Prostate gland (tissue), 2 donors: ENCODE measurements around the gene ITGA3. TPM values are rescaled to one million over a fixed set of nuclear protein-coding genes. Genes with fewer than 3 reads are reported as not detected.

Experiments
- DNase-seq: peaks from one replicate; pipeline ENCODE4 v3.0.0-alpha.2; 2019; ENCODE audit warnings: low spot score
- H3K27ac ChIP-seq, 2 donors: fragments of 200-600 bp; sonication (generic); 2 replicates each; pipeline ENCODE4 v1.5.1; 2017 to 2019
- H3K27me3 ChIP-seq: fragments of 200-600 bp; sonication (generic); replicated peaks from 2 replicates; pipeline ENCODE4 v1.5.1; 2019; ENCODE audit not compliant: insufficient read depth
- H3K36me3 ChIP-seq, 2 donors: fragments of 200-600 bp; sonication (generic); 1 replicate in 1 of 2; 2 replicates in 1 of 2; pipeline versions ENCODE4 v1.5.1 to v1.8.1; 2017 to 2019
- H3K4me1 ChIP-seq: fragments of 200-600 bp; sonication (generic); replicated peaks from 2 replicates; pipeline ENCODE4 v1.5.1; 2019
- H3K4me3 ChIP-seq, 2 donors: fragments of 200-600 bp; sonication (generic); 2 replicates each; pipeline ENCODE4 v1.5.1; 2017 to 2019
- H3K9me3 ChIP-seq: fragments of 200-600 bp; sonication (generic); 2 replicates; pipeline ENCODE4 v1.5.1; 2017
- POLR2A ChIP-seq: fragments of 450-650 bp; IDR thresholded peaks from one replicate; pipeline ENCODE4 v1.6.1; 2016; ENCODE audit warnings: antibody characterized with exemption, mild to moderate bottlenecking
- POLR2AphosphoS5 ChIP-seq: sonication (generic); formaldehyde crosslinking; IDR thresholded peaks from one replicate; pipeline ENCODE4 v1.6.1; 2017; ENCODE audit warnings: antibody characterized with exemption
- WGBS: methylation state at CpG from one replicate; pipeline ENCODE4 v1.1.5; 2018; 5-methylcytosine and 5-hydroxymethylcytosine counted together
- intact Hi-C: fragments of 100-400 bp; cut with DNase I; formaldehyde crosslinking; loops from one replicate; pipeline ENCODE4 v1.14.2; 2022
- total RNA-seq, 2 donors: library from RNA; depleted of rRNA; stranded (reverse); fragments of >200 nt; gene quantifications; one replicate each; pipeline ENCODE4 v1.1.0, GENCODE V29; 2016
- TF ChIP-seq, protein P1 (sequence below), 4 experiments: fragments of 200-600 bp in 2 of 4; fragments of 450-650 bp in 2 of 4; sonication (generic) in 2 of 4; IDR thresholded peaks; 1 replicate in 3 of 4; 2 replicates in 1 of 4; pipeline ENCODE4 v1.5.1; 2016 to 2019; ENCODE audit warnings: antibody characterized with exemption in 4 of 4, mild to moderate bottlenecking in 2 of 4, moderate library complexity in 2 of 4

The ITGA3 gene
- total RNA-seq, 2 donors from 2014 or later = 67.0 to 71.3 TPM

DNA sequence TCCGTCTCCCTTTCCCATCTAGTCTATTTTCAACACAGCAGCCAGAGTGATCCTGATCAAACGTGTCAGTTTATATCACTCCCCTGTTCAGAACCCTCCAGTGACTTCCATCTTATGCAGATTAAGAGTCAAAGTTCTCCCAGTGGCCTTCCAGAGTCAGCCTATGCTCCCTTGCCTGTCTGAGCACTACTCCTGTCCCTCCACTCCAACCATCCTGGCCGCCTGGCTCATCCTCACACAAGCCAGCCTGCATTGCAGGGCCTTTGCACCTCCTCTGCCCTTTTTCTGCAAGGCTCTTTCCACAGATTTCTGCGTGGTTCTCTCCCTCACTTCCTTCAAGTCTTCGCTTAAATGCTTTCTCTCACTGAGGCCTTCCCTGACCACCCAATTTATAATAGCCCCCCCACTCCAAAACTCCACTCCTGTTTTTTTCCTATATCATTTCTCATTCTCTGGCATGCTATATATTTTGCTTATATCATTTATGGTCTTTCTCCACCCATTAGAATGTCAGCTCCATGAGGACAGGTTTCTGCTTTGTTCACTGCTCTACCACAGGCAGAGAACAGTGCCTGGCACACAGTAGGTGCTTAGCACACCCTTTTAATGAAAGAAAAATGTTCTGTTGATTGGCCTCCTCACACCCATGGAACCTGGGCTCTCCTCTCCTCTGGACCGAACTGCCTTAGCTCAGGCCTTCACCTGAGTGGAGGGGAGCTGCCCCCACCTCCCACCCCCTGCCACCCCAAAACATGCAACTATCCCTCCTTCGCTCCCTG, 64.8 kb downstream of the ITGA3 start:
- H3K27me3 ChIP-seq = no peaks in the 10 kb centered on the region
- H3K36me3 ChIP-seq = no peaks in the 10 kb centered on the region
- TF ChIP-seq POLR2A = no peak
- TF ChIP-seq, protein P1, sequence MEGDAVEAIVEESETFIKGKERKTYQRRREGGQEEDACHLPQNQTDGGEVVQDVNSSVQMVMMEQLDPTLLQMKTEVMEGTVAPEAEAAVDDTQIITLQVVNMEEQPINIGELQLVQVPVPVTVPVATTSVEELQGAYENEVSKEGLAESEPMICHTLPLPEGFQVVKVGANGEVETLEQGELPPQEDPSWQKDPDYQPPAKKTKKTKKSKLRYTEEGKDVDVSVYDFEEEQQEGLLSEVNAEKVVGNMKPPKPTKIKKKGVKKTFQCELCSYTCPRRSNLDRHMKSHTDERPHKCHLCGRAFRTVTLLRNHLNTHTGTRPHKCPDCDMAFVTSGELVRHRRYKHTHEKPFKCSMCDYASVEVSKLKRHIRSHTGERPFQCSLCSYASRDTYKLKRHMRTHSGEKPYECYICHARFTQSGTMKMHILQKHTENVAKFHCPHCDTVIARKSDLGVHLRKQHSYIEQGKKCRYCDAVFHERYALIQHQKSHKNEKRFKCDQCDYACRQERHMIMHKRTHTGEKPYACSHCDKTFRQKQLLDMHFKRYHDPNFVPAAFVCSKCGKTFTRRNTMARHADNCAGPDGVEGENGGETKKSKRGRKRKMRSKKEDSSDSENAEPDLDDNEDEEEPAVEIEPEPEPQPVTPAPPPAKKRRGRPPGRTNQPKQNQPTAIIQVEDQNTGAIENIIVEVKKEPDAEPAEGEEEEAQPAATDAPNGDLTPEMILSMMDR (IDR thresholded peaks at IDR 0.05) = no peak
- no peak for TF ChIP-seq POLR2AphosphoS5
- no peak overlapping the region for H3K27ac ChIP-seq
- H3K4me1 ChIP-seq = no peaks in the 10 kb centered on the region
- no peak overlapping the region for H3K4me3 ChIP-seq
- 89% methylated on average over 7 of the region's 7 CpGs for WGBS
- DNase-seq = no peak
- no peaks in the 10 kb centered on the region for H3K9me3 ChIP-seq
- intact Hi-C loops = no loop called here

DNA sequence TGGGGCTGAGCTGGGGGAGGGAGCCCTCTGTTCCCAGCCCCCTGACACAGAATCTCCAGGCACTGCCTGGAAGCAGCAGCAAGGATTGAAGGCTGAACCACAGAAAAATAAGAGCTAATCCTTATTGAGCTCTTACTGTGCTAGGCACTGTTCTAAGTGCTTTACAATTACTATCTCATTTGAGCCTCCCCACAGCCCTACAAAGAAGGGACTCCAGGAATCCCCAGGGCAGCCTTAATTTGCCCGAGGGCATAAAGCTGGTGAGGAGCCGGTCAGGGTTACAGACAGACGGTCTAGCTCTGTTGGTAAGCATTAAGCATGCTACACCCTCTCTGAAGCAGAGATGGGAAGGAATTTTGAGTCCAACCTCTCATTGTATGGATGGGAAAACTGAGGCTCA, 67.0 kb downstream of the ITGA3 start:
- Histone ChIP-seq H3K9me3 (no peaks in the 10 kb centered on the region), H3K4me1 (no peaks in the 10 kb centered on the region), H3K27ac (no peak overlapping the region), H3K36me3 (no peaks in the 10 kb centered on the region), H3K4me3 (no peak overlapping the region), H3K27me3 (no peaks in the 10 kb centered on the region)
- intact Hi-C loops = no loop called here
- WGBS = 83% methylated on average over 3 of the region's 3 CpGs
- DNase-seq = no peak
- TF ChIP-seq, protein P1 (IDR thresholded peaks at IDR 0.05) = no peak
- no peak for TF ChIP-seq POLR2A

- TF ChIP-seq, protein P1 (IDR thresholded peaks at IDR 0.05) = no peak
- TF ChIP-seq POLR2AphosphoS5 (no peak), POLR2A (no peak)
- no peak overlapping the region for H3K27ac ChIP-seq
- H3K4me3 ChIP-seq = no peak overlapping the region
- WGBS = 48% methylated on average over 12 of the region's 12 CpGs
- intact Hi-C loops = no loop called here
- no peaks in the 10 kb centered on the region for H3K36me3 ChIP-seq
- no peaks in the 10 kb centered on the region for H3K9me3 ChIP-seq
- no peak for DNase-seq
- H3K4me1 ChIP-seq = no peaks in the 10 kb centered on the region
- peaks cover 1% of the 10 kb centered on the region for H3K27me3 ChIP-seq
These were observed 67.9 kb downstream of the ITGA3 start for GRCh38 chr17:50123649-50124349.

- H3K27me3 ChIP-seq = peaks cover 5% of the 10 kb centered on the region
These were observed 69.6 kb downstream of the ITGA3 start for GRCh38 chr17:50125420-50125997.

More at GRCh38 chr17:50125420-50125997, 69.6 kb downstream of the ITGA3 start:
- Histone ChIP-seq H3K4me1 (no peaks in the 10 kb centered on the region), H3K27ac (no peak overlapping the region), H3K4me3 (no peak overlapping the region), H3K9me3 (no peaks in the 10 kb centered on the region), H3K36me3 (no peaks in the 10 kb centered on the region)
- WGBS = 95% methylated on average over 4 of the region's 4 CpGs
- intact Hi-C loops = no loop called here
- no peak for DNase-seq
- TF ChIP-seq, protein P1 (IDR thresholded peaks at IDR 0.05) = no peak
- TF ChIP-seq POLR2A = no peak
- TF ChIP-seq POLR2AphosphoS5 = no peak
